Neural cell (in vitro differentiated cells): Measurements from ENCODE around the gene LYPD6B.

Source experiments
- CTCF ChIP-seq: fragments of 450-650 bp; IDR thresholded peaks from 2 replicates; pipeline ENCODE4 v1.5.1; 2014; ENCODE audit warnings: antibody characterized with exemption, mild to moderate bottlenecking, moderate library complexity; ENCODE audit not compliant: poor library complexity, severe bottlenecking
- EP300 ChIP-seq: fragments of 450-650 bp; conservative IDR thresholded peaks from 2 replicates; pipeline ENCODE4 v1.6.1; 2014; ENCODE audit warnings: antibody characterized with exemption, mild to moderate bottlenecking, moderate library complexity; ENCODE audit not compliant: poor library complexity, severe bottlenecking
- EZH2 ChIP-seq: fragments of 200-600, 300-800 bp; shearing (Covaris generic), sonication (generic); IDR thresholded peaks from 2 replicates; pipeline ENCODE4 v1.6.1; 2014; ENCODE audit warnings: antibody characterized with exemption, low read length, borderline replicate concordance, mild to moderate bottlenecking; ENCODE audit not compliant: insufficient read depth, poor library complexity, severe bottlenecking
- POLR2AphosphoS5 ChIP-seq: IDR thresholded peaks from 2 replicates; pipeline ENCODE4 v1.6.1; 2012

- TF ChIP-seq EZH2: no peak
- TF ChIP-seq CTCF: no peak
- no peak for TF ChIP-seq EP300
- TF ChIP-seq POLR2AphosphoS5: no peak
These were observed 28.7 kb upstream of the LYPD6B start for GRCh38 chr2:149009576-149010461.
